Hepatocyte (in vitro differentiated cells): ENCODE measurements around the gene TMEM270.

ENCODE experiments used
- CTCF ChIP-seq: fragments of 200-600 bp; sonication (generic); IDR thresholded peaks from 2 replicates; pipeline ENCODE4 v1.5.1; 2016; ENCODE audit warnings: antibody characterized with exemption, mild to moderate bottlenecking; ENCODE audit not compliant: poor library complexity
- EZH2 ChIP-seq: fragments of 200-600 bp; sonication (generic); IDR thresholded peaks from 2 replicates; pipeline ENCODE4 v1.6.1; 2016; ENCODE audit warnings: antibody characterized with exemption, mild to moderate bottlenecking, borderline replicate concordance
- EZH2phosphoT487 ChIP-seq: fragments of 200-600 bp; sonication (generic); IDR thresholded peaks from one replicate; pipeline ENCODE4 v1.6.1; 2018; ENCODE audit warnings: antibody characterized with exemption, mild to moderate bottlenecking, low read depth, moderate library complexity; ENCODE audit not compliant: unreplicated experiment, severe bottlenecking

GRCh38 chr7:73844848-73845460 lies 16.0 kb upstream of the TMEM270 start:
- TF ChIP-seq CTCF (no peak), EZH2phosphoT487 (no peak), EZH2 (no peak)
